CD4-positive, alpha-beta T cell treated with Interleukin-17A for 4 hours (primary cell): Measurements from ENCODE around the gene C1QB.
"Not testable (repeated sequence)": the region's sequence is repeated elsewhere in the genome, so short reads cannot be mapped to it uniquely, and the experiment has no call there.

ENCODE experiments used
- DNase-seq: peaks from one replicate; pipeline ENCODE4 v3.0.0-alpha.2; 2020; ENCODE audit warnings: mixed read lengths

The C1QB gene

GRCh38 chr1:22699681-22700520, 46.9 kb downstream of the C1QB start:
- no peak for DNase-seq

DNA sequence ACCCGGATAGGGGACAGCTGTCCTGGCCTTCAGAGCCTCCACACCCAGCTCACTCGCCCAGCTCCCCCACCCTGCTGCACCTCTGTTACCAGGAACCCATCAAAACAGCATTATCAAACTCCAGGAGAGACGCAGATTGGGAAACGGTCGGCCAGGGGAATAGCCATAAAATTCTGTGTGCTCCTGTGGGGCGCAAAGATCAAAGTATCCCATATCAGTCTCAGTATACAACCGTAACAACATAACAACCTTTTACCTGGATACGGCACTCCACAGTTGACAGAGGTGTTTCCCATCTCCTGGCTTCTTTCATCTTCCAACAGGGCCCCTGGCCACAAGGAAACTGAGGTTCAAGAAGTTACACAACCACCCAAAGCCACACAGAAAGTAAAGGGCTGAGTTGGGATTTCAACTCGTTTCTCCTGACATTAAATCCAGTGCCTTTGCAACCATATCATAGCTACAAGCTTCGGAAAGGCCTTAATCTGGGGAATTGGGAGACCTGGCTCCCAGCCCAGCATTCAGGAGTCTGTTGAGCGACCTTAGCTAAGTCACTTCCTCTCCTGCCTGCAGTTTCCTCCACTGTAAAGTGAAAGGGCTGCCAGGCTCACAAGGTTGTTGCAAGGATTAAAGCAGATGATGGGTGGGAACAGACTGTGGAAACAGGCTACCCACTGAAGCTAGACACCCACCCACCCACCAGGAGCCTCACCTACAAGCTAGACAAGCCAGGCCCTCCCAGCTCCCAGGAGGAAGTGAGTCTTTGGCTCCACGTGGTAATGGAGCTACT, 49.5 kb downstream of the C1QB start:
- no peak for DNase-seq

DNA sequence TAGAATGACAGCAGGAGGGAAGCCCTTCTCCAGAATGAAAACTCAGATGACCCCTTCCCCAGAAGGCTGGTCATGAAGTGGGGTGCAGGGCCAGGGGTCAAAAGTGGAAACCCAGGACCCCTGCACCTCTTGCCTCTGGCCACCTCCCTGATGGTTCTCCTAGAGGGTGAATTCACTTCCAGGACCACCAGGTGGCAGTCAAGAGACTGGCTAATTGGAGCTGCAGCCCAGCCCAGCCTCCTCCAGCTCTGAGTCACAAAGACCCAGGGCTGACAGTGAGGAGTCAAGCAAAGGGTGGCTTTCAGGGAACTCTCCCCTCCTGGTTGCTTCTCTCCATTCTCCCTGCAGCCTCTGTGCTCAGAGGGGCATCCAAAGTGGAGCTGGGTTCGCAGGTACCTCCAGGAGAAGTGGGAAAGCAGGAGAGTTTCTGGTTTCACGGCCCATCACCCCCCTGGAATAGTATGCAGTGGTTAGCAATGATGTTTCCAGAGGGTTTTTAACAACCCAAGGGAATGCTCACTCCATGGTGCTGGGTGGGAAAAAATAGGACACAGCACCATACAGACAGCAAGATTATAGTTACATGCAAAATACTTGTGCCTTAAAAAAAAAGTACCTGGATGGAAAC, 51.5 kb downstream of the C1QB start:
- DNase-seq, result peak; percentile 74

- DNase-seq, result no peak
These were observed 52.5 kb downstream of the C1QB start for GRCh38 chr1:22705586-22705985.

DNA sequence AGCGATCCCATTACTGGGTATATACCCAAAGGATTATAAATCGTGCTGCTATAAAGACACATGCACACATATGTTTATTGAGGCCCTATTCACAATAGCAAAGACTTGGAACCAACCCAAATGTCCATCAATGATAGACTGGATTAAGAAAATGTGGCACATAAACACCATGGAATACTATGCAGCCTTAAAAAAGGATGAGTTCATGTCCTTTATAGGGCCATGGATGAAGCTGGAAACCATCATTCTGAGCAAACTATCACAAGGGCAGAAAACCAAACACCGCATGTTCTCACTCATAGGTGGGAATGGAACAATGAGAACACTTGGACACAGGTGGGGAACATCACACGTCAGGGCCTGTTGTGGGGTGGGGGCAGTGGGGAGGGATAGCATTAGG, 53.1 kb downstream of the C1QB start:
- not testable (repeated sequence) for DNase-seq

DNA sequence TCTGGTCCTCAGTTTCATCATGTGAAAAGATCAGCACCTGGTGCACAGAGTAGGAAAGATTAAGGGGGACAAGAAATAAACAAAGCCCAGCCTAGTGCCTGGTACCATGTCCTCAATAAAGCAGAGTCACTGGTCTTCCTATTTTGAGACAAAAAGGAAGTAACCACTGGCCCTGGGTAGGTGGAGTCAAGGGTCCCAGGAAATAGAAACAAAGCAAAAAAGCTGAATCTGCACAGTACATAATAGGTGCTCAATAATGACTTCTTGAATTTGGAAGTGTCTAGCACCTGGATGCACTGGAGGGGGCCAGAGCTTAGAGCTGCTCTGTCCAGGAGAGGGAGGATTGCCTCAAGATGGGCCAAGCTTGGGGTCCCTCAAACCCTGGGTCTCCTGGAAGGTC, 55.7 kb downstream of the C1QB start:
- no peak for DNase-seq

DNA sequence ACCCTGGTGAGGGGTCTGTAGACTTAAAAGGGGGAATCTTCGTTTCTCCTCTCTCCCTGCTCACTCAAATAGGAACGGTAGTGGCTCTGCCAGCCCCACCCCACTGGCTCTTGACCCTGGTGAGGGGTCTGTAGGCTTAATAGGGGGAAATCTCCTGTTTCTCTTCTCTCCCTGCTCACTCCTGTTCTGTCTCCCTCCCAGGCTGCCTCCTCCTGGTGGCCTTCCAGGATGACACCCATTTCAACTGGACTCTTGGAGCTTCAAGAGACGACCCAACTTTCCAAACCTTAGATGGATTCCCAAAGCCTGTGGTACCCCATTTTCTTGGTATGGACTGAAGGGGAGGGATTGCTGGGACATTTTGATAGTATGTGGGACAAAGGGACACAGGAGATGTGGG, 56.2 kb downstream of the C1QB start:
- DNase-seq, result no peak

DNA sequence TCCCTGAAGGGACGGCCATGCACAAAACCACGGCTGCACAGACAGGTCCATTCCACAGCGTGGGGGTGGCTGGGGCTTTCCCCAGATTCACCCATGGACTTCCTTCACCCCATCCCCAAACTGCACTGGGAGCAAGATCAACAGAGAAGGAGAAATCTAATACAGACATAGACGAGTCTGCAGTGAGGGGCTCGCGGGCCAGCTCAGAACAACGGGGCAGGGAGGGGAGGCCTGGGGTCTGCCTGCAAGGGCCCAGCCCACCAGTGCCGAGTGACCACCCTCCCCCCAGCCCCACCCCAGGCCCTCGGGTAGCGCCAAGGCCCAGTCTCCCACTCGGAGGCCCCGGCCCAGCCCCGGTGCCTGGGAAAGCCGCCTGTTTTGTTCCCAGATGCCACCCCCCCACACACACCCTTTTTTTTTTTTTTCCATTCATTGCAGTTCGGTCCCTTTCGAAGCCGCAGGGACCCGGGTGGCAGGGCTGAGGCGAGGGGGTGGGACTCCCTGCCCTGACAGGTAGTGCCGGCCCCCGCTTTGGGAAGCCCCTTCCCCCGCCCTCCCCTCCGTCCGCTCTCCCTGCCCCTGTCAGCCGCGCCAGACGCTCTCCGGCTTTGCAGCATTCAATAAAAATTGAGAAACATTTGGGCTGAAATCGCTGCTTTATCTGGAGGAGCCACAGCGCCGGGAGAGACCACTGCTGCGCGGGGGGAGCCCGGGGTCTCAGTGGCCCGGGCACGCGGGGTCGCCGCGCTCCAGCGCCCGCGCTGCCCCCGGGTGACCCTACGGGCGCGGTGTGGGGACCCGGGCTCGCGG, 57.1 kb downstream of the C1QB start:
- peak; percentile 28 for DNase-seq

GRCh38 chr1:22710701-22711049, 57.6 kb downstream of the C1QB start, which contains the start of gene EPHB2:
Gene EPHB2 (plus strand): TSS chr1:22710839. CDS start chr1:22710983, 144 bp downstream.
- DNase-seq, result peak; percentile 13

DNA sequence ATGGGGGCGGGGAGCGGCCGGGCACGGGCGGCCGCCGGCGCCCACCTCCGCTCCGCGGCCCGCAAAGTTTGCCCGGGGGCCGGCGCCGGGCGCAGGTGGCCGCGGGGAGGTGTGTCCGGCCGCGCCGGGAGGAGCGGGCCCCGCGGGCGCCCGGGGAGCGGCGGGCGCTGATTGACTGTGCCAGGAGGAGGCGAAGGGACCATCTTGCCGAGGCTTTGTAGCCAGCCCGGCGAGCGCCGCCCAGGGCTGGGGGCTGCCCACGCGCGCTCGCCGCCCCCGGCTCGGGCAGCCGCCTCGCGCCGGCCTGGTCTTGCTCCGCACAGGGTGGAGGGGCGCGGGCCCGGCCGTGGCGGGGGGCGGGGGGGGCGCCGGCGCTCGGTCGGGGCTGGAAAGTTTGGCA, 58.0 kb downstream of the C1QB start:
- DNase-seq, result no peak
